ENCODE results near the gene FEM1B.

The FEM1B gene

DNA sequence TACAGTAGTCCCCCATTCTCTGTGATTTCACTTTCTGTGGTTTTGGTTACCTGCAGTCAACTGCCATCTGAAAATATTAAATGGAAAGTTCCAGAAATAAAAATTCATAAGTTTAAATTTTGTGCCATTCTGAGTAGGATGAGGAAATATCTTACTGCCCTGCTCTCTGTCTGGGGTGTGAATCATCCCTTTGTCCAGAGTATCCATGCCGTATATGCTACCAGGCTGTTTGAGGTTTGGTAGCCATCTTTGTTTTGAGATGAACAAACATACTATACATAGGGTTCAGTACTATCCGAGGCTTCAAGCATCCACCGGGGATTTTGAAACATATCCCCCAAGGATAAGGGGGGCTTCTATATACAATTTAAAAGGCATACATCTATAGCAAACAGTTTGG, 16.3 kb upstream of the FEM1B start:
- no peak for DNase-seq

DNA sequence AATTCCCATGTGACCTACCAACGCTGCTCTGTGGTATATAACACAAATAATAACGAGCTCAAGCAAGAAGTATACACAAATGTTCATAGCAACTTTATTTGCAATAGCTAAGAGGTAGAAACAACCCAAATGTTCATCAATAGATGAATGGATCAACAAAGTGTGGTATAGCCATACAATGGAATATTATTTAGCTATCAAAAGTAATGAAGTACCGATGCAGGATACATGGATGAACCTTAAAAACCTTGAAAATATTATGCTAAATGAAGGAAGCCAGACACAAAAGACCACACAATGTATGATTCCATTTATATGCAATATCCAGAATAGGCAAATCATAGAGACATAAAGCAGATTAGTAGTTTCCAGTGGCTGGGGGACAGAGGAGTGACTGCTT, 15.6 kb upstream of the FEM1B start:
- DNase-seq = no peak

- no peak for DNase-seq
These were observed 14.8 kb upstream of the FEM1B start for GRCh38 chr15:68262514-68263356.

GRCh38 chr15:68264282-68264681, 13.3 kb upstream of the FEM1B start:
- DNase-seq = no peak

GRCh38 chr15:68265081-68265480, 12.5 kb upstream of the FEM1B start:
- DNase-seq = no peak

DNA sequence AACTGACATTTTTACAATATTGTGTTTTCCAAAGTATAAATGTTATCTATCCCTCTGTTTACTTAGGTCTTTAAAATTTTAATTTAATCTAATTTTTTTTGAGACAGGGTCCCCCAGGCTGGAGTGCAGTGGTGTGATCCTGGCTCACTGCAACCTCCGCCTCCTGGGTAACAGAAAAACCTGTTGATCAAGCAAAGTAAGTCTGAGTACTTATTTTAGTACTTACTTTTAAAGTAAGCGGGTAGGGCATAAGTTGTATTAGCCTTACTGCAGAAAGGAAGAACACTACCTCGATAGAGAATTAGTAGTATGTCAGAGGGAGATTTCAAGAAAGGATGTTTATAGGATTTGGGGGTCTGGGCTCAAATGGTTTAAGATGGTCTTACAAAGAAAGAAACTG, 11.9 kb upstream of the FEM1B start:
- no peak for DNase-seq

- DNase-seq = no peak
These were observed 9.1 kb upstream of the FEM1B start for GRCh38 chr15:68268405-68268804.

GRCh38 chr15:68271854-68272471, 5.6 kb upstream of the FEM1B start:
- no peak for DNase-seq

GRCh38 chr15:68272721-68273271, 4.7 kb upstream of the FEM1B start:
- DNase-seq = no peak

DNA sequence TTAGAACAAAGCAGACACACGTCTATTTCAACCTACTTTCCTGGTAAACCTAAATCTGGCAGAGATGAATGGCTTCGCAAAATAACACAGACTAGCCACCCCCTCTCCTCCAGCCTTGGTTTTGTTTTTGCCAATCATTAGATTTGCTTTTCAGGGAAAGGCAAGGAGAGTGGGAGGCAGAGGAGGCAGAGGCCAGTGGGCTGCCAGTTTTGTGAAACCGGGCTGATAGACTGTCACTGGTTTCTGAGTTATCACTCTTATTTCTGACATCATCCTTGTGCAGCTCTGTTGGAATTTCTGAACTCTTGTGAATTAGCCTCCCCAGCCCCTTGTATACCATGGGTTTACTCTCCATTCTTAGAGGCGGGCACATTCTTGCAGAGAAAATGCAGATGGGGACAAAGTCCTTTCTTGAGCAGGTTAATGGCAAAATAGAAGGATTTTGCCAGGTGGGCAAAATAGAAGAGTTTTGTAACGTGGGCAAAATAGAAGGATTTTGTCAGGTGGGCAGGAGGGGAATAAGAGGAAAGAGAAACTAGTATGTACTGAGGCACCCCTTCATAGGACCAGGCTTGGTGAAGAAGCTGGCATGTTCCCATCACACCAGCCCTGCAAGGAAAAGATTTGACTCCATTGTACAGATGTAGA, 3.2 kb upstream of the FEM1B start:
- no peak for DNase-seq

GRCh38 chr15:68275165-68275746, 2.3 kb upstream of the FEM1B start:
- DNase-seq = no peak

GRCh38 chr15:68276668-68277067, 877 bp upstream of the FEM1B start:
- DNase-seq = no peak

- DNase-seq = peak; percentile 72
These were observed 378 bp upstream of the FEM1B start for GRCh38 chr15:68277131-68277602.

GRCh38 chr15:68278345-68278594, 725 bp downstream of the FEM1B start:
- no peak for DNase-seq

DNA sequence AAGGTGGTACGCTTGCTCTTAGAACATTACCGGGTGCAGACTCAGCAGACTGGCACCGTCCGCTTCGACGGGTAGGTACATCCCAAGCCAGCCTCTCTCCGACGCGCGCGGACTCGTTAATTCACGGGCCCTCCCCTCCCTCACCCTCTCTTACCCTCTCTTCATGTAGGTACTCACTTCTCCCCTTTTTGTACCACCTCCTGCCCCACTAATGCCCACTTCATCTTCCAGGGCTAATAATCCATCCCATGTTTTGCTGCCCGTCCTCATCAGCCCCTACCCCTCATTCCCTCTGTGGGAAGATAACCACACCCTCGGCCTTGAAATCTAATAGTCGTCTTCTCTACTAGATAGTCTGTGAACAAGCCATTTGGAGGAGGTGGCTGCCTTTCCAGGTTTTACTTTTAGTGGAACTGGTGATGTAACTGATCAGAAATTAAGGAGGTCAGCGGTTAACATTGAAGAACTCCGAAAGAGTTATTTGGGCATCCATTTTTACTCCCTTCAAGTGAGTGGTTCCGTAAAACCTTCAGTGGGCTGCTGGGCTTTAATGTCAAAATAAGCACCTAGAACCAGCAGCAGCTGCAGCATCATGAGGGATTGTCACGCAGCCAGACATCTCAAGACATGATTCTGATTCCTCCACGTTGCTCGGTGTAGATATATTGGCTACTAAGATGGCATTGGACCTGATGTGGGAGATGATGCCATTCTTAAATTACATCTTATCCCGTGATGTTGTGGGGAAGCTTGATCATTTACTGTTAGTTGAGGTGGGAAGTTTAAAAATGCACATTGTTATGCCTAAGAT, 1.3 kb downstream of the FEM1B start:
- DNase-seq = peak; percentile 77

GRCh38 chr15:68279779-68280753, 2.5 kb downstream of the FEM1B start:
- DNase-seq = peak; percentile 36

- DNase-seq = no peak
These were observed 3.5 kb downstream of the FEM1B start for GRCh38 chr15:68281008-68281407.

DNA sequence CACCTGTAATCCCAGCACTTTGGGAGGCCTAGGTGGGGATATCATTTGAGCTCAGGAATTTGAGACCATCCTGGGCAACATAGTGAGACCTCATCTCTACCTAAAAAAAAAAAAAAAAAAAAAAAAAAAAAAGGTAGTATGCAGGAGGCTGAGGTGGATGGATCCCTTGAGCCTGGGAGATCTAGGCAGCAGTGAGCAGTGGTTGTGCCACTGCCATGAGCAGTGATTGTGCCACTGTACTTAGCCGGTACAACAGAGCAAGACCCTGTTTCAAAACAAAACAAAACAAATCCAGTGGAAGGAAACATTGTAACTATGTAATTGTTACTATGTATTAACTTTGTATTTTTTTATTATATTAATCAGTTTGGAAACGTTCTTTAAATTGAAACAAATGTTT, 5.9 kb downstream of the FEM1B start:
- no peak for DNase-seq

- peak; percentile 51 for DNase-seq
These were observed 7.2 kb downstream of the FEM1B start for GRCh38 chr15:68284616-68285258.

DNA sequence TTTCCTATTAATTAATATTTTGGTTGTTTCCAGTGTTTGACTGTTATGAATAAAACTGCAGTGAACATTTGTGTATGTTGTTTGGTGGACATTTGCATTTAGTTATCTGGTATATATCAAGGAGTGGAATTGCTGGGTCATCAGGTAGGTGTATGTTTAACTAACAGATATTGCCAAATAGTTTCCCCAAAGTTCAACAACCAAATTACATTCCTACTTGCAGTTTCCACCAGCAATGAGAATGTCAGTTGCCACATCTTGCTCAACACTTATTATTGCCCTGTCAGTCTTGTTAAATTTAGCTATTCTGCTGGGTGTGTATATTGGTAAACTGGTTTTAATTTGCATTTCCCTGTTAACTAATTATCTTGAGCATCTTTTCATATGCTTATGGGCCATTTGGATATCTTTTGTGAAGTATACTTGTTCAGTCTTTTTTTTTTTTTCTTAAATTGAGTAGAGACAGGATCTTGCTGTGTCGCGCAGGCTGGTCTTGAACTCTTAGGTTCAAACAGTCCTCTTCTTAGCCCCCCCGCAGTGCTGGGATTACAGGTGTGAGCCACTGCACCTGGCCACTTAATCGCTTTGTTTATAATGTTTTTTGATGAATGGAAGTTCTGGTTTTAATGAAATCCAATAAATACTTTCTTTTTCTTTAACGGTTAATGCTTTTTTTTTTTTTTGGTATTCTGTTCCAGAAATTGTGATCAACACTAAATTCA, 7.9 kb downstream of the FEM1B start:
- DNase-seq = no peak

Measured in OCI-M1 (cell line).